Endothelial cell of hepatic sinusoid (primary cell): Measurements from ENCODE around the gene ADAMTS4.

ENCODE experiments used
- in situ Hi-C: cut with HindIII; loops from 2 replicates; pipeline ENCODE4 v1.10.0; 2017; ENCODE audit warnings: low sequenced_read_pairs

The ADAMTS4 gene

GRCh38 chr1:161159087-161159912 lies 39.6 kb downstream of the ADAMTS4 start, which contains the start of gene USP21:
USP21 (plus strand) TSS chr1:161159500; CDS start chr1:161160641, 1,141 bp downstream.
- in situ Hi-C loops, result no loop called here

DNA sequence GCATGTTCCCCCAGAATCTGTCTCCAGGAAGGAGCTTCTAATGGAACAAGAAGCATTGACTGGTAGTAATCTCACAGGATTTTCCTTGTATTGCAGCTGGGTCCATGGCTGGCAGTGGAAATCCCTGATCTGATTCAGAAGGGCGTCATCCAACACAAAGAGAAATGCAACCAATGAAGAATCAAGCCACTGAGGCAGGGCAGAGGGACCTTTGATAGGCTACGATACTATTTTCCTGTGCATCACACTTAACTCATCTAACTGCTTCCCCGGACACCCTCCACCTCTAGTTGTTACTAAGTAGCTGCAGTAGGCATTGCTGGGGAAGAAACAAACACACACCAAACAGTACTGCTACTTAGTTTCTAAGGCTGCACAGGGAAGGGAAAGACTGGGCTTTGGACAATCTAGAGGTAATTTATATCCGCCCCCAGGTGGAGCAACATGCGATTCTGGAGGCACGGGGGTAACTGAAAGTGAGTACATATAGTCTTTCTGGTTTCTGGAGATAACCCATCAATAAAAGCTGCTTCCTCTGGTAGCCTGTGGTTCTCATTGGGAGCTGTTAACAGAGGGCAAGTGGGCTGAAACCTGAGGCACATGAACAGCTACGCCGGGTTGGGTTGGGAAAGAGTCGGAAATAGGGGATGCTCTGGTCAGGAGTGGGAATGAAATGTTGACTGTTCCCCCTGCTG lies 40.4 kb downstream of the ADAMTS4 start:
- in situ Hi-C loops, result no loop called here

DNA sequence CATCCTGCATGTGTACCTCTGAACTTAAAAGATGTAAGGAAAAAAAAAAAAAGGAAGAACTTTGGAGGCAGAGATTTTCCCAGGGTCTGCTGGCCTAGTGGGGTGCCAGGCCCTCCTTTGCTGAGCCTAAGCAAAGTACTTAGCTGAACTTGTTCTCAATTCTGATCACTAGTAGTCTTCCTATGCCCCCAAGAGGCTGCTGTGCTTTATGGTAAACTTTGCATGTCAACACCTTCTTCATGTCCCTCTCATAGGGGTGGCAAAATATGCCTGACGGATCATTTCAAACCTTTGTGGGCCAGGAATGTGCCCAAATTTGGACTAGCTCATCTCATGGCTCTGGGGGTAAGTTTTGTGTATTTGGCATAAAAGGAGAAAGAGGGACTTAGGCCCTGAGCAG lies 41.0 kb downstream of the ADAMTS4 start:
- in situ Hi-C loops, result no loop called here

- in situ Hi-C loops, result no loop called here
Observed at GRCh38 chr1:161153682-161154337, 45.0 kb downstream of the ADAMTS4 start, which contains the start of gene UFC1. UFC1 (plus strand) TSS chr1:161153978; CDS start chr1:161153998, 20 bp downstream.

- in situ Hi-C loops, result no loop called here
Observed at GRCh38 chr1:161153176-161153575, 45.7 kb downstream of the ADAMTS4 start.

DNA sequence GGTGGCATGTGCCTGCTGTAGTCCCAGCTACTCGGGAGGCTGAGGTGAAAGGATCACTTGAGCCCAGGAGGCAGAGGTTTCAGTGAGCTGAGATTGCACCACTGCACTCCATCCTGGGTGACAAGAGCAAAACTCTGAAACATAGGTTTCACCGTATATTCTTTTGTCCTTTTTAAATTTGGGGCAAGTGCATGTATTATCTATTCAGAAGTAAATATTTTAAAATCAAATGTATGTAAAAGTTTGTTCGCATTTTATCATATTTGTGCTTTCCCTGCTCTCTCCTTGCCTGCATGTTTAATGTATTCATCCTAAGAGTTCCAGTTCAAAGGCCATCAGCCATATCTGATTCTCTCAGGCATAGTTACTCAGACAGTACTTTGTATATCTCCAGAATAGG lies 53.0 kb downstream of the ADAMTS4 start:
- in situ Hi-C loops, result no loop called here

DNA sequence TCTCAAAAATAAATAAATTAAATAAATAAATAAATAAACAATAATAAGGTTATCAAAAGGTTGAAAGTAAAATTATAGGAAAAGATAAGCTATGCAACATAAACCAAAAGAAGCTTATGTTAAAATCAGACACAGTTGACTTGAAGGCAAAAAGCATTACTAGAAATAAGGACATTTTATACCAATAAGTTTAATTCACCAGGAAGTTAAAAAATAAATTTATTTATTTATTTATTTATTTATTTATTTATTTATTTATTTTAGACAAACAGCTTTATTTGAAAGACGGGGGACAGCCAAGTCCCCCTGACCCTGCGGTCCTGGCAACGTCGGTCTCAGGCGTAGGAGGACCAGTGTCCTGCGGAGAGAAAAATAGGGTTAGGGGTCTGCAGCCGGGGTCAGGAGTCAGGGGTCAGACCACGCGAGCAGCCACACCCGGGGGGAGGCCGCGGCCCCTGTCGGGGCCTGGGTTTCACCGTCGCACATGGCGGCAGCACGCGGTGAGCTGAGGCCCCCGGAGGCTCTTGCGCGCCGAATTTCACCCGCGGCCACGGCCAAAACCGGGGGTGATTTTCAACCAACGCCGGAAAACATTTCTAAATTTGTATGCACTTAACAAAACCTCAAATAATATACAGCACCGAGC lies 58.0 kb downstream of the ADAMTS4 start:
- in situ Hi-C loops, result loop anchor here (5.0 kb wide), 1 partner anchor 49 kb away; no protein-coding TSS in a partner anchor

DNA sequence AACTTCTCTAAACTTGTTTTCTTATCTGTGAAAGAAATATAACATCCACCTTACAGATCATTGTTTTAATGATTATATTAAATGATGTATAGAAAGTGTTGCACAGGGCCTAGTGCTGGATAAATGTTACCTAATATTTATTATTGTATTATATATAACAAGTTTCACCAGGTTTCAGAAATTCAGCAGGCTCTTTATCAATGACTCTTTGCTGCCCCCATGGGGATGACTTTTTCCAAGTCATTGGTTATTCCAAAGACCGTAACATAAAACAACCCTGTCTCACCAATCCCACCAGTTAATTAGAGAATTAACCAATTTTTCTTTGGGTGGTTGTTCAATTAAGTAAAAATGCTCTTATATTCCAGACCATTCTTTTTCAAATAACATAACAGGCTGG lies 59.1 kb downstream of the ADAMTS4 start:
- in situ Hi-C loops, result loop anchor here (5.0 kb wide), 1 partner anchor 47 kb away; no protein-coding TSS in a partner anchor

DNA sequence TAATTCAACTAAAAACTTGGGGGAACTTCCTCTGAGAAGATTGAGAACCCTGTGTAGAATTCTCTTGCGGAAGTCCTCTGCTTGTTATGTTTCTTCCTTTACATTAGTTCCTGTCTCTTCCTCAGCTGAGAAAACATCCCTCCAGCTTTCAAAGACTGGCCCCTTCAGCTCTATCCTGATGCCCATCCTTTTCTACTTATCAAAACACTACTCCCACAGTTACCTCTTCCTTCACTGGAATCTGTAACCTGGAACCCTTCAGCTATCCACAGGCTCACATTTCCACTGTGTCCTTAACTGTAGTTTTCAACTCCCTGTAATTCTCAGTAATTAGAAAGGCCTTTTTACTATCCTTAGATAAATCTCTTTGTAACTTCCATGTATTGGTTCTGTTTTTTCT lies 60.4 kb downstream of the ADAMTS4 start:
- in situ Hi-C loops, result no loop called here

DNA sequence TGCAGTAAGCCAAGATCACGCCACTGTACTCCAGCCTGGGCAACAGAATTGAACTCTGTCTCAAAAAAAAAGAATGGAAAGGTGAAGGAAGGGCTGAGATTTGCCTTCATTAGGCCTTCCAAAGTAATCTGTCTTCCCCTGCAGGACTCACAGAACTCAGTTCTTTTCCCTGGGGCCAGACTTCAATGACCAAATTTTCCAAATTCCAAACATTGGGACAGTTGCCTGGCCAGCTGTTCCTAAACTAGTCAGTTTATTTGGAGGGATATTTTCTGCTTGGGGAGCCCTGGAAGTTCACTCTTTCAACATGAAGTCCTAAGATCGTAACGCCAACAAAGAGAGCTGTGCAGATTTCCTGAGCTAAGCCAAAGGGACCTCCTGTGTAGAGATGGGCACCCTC lies 61.0 kb downstream of the ADAMTS4 start:
- in situ Hi-C loops, result no loop called here
